ENCODE results near the gene FBN1.

Gene FBN1

DNA sequence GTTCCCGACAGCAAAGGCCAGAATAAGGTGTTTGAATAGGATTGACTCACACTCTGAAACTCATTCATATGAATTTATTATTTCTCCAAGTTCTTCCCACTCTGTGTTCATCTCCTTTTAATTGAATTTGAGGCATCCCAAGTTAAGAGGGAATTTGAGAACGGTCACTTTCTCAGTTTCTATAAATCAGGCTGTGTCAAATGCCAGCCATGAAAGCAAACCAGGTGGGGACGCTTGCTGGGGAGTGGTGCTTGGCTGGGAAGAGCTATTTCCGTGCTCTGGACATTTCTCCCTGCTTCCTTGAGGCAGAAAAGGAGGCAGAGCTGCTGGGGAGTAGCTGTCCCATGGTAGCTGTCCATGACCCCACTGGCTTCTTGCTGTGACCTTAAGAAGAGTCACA, 116.6 kb downstream of the FBN1 start:
- peaks cover 20% of the 10 kb centered on the region for H3K4me1 Mint-ChIP-seq
- no peak for DNase-seq
- H3K4me3 Mint-ChIP-seq = no peak overlapping the region
- TF ChIP-seq, protein P1, sequence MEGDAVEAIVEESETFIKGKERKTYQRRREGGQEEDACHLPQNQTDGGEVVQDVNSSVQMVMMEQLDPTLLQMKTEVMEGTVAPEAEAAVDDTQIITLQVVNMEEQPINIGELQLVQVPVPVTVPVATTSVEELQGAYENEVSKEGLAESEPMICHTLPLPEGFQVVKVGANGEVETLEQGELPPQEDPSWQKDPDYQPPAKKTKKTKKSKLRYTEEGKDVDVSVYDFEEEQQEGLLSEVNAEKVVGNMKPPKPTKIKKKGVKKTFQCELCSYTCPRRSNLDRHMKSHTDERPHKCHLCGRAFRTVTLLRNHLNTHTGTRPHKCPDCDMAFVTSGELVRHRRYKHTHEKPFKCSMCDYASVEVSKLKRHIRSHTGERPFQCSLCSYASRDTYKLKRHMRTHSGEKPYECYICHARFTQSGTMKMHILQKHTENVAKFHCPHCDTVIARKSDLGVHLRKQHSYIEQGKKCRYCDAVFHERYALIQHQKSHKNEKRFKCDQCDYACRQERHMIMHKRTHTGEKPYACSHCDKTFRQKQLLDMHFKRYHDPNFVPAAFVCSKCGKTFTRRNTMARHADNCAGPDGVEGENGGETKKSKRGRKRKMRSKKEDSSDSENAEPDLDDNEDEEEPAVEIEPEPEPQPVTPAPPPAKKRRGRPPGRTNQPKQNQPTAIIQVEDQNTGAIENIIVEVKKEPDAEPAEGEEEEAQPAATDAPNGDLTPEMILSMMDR (IDR thresholded peaks at IDR 0.05) = no peak
- no peaks in the 10 kb centered on the region for H3K9me3 Mint-ChIP-seq
- no peaks in the 10 kb centered on the region for H3K27me3 Mint-ChIP-seq (ENCODE audit: low read depth, poor library complexity)
- no peak overlapping the region for H3K27ac Mint-ChIP-seq
- H3K36me3 Mint-ChIP-seq (ENCODE audit: low read depth) = peaks cover 14% of the 10 kb centered on the region

DNA sequence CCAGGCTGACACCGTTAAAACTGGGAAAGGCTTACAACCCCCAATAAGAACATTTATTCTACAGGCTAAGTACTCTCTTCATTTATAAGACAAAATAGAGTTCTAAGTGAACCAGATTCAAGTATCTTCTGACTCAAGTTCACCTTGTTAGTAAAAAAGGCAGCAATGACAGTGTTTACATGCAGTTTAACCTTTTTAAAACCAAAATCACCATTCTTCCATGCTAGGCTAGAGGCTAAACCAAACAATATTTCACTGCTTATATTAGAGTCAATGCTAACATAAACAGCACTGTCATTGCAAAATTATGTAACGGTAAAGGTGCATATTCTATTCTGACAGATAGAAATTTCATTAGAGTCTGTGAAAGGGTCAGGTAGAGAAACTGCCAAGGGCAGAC, 118.0 kb downstream of the FBN1 start:
- TF ChIP-seq, protein P1 (IDR thresholded peaks at IDR 0.05) = no peak
- Mint-ChIP-seq H3K36me3 (ENCODE audit: low read depth) (peaks cover 17% of the 10 kb centered on the region), H3K27ac (no peak overlapping the region), H3K27me3 (ENCODE audit: low read depth, poor library complexity) (no peaks in the 10 kb centered on the region), H3K4me3 (no peak overlapping the region), H3K4me1 (peaks cover 20% of the 10 kb centered on the region), H3K9me3 (no peaks in the 10 kb centered on the region)
- no peak for DNase-seq

DNA sequence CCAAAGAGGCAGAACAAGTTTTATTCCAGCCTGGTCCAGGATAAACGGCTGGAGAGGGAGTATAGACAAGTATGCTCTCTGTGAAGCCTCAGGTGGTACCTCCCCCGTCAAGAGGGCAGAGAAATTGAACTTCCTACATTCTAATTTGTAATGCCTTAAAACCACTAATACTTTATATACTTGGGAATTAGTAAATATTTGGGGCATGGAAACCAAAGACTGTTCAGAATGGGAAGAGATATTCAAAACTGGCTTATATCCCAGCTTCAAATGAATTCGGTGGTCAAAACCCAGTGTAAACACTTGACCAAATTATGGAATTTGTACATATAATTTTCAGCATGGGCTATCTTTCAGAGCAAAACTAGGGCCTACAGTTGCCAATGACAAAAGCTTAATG, 122.6 kb downstream of the FBN1 start:
- Mint-ChIP-seq H3K27ac (no peak overlapping the region), H3K9me3 (peaks cover 13% of the 10 kb centered on the region), H3K4me1 (peaks cover 11% of the 10 kb centered on the region), H3K27me3 (ENCODE audit: low read depth, poor library complexity) (peaks cover 3% of the 10 kb centered on the region), H3K36me3 (ENCODE audit: low read depth) (peaks cover 35% of the 10 kb centered on the region), H3K4me3 (no peak overlapping the region)
- TF ChIP-seq, protein P1 (IDR thresholded peaks at IDR 0.05) = no peak
- DNase-seq = no peak

DNA sequence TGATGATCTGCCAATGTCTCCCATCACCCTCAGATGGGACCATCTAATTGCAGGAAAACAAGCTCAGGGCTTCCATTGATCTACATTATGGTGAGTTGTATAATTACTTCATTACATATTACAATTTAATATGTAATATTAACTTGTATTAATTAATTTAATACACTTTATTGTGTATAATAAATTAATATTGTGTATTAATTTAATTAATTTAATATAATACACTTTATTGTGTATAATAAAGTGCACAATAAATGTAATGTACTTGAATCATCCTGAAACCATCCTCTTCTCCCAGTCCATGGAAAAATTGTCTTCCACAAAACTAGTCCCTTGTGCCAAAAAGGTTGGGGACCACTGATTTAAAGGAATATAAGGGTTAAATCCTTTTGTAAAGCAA, 123.4 kb downstream of the FBN1 start:
- Mint-ChIP-seq H3K27ac (no peak overlapping the region), H3K36me3 (ENCODE audit: low read depth) (peaks cover 34% of the 10 kb centered on the region), H3K4me1 (peaks cover 4% of the 10 kb centered on the region), H3K27me3 (ENCODE audit: low read depth, poor library complexity) (peaks cover 3% of the 10 kb centered on the region), H3K4me3 (no peak overlapping the region), H3K9me3 (peaks cover 13% of the 10 kb centered on the region)
- TF ChIP-seq, protein P1 (IDR thresholded peaks at IDR 0.05) = no peak
- DNase-seq = no peak

DNA sequence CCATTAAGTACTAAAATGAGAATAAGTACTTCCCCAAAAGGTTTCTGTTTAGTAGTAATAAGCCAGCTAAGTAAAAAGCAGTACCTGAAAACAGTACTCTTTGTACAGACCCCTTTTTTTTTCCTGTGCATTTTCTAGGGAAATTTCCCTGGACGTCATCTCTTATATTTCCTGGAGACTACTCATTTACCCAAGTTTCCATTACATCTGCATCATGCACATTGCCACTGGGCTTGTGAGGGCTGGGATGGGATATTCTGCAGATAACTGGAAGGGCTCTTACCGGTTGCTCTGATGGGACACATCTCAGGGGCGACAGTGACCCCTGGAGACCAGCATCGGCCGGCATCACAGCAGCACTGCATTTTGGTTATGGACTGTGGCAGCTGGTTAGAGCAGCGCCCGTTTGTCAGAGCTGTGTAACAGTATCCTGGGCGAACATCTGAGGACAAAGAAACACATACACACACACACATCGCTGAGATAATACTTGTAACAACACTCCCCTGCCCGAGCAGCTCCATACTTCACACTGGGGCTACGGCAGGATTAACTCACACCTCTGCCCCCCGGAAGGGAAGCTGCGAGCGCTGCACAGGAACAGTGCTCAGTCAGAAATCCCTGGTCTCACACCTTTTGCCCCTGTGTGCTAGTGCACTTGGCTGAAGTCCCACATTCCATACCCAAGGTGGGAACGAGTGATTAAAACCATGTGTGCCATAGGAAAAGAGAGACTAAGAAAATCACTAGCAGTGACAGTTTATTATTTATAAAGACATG, 124.9 kb downstream of the FBN1 start:
- Mint-ChIP-seq H3K36me3 (ENCODE audit: low read depth) (peaks cover 29% of the 10 kb centered on the region), H3K4me3 (no peak overlapping the region), H3K9me3 (peaks cover 13% of the 10 kb centered on the region), H3K27ac (no peak overlapping the region), H3K27me3 (ENCODE audit: low read depth, poor library complexity) (peaks cover 3% of the 10 kb centered on the region), H3K4me1 (peaks cover 5% of the 10 kb centered on the region)
- DNase-seq = no peak
- TF ChIP-seq, protein P1 (IDR thresholded peaks at IDR 0.05) = no peak

DNA sequence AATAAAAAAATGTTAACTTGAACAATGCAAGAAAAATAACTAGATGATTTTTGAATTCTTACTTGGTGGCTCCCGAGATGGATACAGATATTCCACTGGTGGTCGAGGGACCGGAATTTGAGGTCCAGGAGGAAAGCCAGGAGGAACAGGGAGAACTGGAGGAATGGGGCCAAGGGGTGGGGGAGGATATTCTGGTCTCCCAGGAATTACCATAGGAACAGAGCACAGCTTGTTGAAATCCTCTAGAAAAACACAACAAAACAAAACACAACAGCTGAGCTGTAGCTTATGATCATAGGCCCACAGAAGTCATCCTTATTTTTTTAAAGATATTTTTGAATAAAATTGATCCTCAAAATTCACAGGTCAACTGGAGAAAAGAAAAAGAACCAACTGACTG, 129.4 kb downstream of the FBN1 start:
- Mint-ChIP-seq H3K27ac (no peak overlapping the region), H3K36me3 (ENCODE audit: low read depth) (peaks cover 19% of the 10 kb centered on the region)

More for the DNA sequence above, 129.4 kb downstream of the FBN1 start:
- peaks cover 3% of the 10 kb centered on the region for H3K27me3 Mint-ChIP-seq (ENCODE audit: low read depth, poor library complexity)
- DNase-seq = no peak
- no peak overlapping the region for H3K4me3 Mint-ChIP-seq
- H3K9me3 Mint-ChIP-seq = peaks cover 2% of the 10 kb centered on the region
- TF ChIP-seq, protein P1 (IDR thresholded peaks at IDR 0.05) = no peak
- peaks cover 15% of the 10 kb centered on the region for H3K4me1 Mint-ChIP-seq
